Fibroblast of villous mesenchyme (primary cell): Measurements from ENCODE around the gene CRYBA4. TPM values are rescaled to one million over a fixed set of nuclear protein-coding genes. Genes with fewer than 3 reads are reported as not detected.

Experiments used
- DNase-seq: peaks from one replicate; pipeline ENCODE4 v3.0.0-alpha.2; 2010; ENCODE audit warnings: low read depth
- H3K4me3 ChIP-seq: 2 replicates; pipeline ENCODE4 v1.5.1; 2011; ENCODE audit warnings: low read depth, mild to moderate bottlenecking, low read length
- total RNA-seq: library from RNA; depleted of rRNA; stranded (reverse); fragments of >200 nt; gene quantifications from 2 replicates; pipeline ENCODE4 v1.2.3, GENCODE V29; 2012
- TF ChIP-seq, protein P1 (sequence below): IDR thresholded peaks from 2 replicates; pipeline ENCODE4 v1.5.1; 2012; ENCODE audit warnings: low read depth, mild to moderate bottlenecking, low read length; ENCODE audit not compliant: insufficient read depth

The CRYBA4 gene
- total RNA-seq, 1 donor, result not detected

DNA sequence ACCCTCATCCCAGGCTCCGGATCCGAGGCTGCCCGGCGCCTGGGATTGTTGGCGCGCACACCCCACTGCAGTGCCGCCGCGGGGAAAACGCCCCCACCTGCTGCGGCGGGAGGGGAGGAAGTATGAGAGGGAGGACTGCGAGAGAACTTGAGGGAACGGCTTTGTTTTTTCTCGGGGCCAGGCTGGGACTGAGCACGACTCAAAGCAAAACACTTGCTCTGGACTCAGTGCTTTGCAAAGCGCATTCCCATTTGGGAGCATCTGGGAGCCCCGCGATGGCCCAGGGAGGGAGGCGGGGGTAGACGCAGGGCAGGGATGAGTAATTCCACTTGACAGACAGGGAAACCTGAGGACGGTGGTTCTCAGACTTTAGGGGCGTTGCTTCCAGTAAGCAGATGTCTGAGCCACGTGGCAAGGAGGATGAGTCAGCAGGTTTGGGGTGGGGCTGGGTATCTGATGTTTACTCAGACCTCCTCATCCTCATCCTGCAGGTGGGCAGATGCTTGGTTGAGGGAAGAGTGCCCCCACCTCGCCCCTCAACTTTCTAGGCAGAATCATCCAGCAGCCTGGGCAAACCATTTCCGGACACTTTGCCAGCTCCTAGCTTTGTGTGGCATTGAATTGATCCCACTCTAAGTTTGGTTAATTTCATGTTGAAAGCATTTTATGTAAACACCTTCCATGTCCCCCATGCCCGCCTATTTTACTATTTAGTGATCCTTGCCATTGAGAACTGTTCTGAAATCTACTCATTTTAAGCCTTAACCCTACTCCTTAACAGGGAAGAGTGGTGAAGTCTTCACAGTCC is 37.1 kb downstream of the CRYBA4 start:
- peak; percentile 92 for DNase-seq
- TF ChIP-seq, protein P1, sequence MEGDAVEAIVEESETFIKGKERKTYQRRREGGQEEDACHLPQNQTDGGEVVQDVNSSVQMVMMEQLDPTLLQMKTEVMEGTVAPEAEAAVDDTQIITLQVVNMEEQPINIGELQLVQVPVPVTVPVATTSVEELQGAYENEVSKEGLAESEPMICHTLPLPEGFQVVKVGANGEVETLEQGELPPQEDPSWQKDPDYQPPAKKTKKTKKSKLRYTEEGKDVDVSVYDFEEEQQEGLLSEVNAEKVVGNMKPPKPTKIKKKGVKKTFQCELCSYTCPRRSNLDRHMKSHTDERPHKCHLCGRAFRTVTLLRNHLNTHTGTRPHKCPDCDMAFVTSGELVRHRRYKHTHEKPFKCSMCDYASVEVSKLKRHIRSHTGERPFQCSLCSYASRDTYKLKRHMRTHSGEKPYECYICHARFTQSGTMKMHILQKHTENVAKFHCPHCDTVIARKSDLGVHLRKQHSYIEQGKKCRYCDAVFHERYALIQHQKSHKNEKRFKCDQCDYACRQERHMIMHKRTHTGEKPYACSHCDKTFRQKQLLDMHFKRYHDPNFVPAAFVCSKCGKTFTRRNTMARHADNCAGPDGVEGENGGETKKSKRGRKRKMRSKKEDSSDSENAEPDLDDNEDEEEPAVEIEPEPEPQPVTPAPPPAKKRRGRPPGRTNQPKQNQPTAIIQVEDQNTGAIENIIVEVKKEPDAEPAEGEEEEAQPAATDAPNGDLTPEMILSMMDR, result no peak
- peak overlapping the region; percentile 42 for H3K4me3 ChIP-seq

DNA sequence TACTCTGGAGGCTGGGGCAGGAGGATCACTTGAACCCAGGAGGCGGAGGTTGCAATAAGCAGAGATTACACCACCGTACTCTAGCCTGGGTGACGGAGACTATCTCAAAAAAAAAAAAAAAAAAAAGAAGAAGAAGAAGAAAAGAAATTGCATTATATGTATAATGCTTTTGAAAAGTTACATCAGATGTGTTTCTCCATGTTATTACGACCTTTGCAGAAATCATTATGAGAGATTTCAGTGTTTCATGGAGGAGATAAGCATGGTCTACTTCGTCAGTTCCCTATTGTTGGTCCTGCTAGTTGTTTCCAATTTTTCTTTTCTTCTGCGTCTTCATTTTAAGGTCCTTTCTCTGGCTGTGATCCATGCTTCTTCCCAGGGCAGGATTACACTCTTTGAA is 38.6 kb downstream of the CRYBA4 start:
- TF ChIP-seq, protein P1, result no peak

DNA sequence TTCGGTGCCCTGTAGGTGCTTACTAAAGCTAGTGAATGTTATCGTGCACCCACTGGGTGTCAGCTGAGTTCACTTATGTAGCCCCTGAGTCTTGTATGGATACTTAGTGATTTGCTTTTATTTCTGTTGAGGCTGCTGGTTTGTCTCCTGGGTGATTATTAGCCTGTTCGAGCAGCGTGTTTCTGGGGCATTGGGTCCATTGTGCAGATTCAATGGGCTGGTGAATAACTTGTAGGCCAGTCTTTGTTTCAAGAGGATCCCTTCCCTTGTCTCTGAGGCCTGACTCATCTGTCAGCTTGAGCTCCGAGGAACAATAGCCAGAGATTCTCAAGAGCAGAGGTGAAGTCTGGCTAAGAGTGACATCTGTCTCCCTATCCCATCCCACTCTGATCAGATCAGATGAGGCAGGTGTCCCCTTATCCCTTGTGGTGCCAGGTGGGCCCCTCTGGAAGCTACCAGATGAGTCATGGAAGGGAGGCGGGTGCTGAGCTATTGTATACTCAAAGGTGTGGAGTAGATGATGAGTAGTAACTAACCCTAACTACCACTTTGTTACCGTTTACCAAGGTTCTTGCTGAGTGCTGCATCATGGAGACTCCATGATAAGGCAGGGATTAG is 39.3 kb downstream of the CRYBA4 start:
- TF ChIP-seq, protein P1, result no peak
- no peak for DNase-seq

More for the DNA sequence above, 38.6 kb downstream of the CRYBA4 start:
- no peak for DNase-seq
- H3K4me3 ChIP-seq, result no peak overlapping the region

DNA sequence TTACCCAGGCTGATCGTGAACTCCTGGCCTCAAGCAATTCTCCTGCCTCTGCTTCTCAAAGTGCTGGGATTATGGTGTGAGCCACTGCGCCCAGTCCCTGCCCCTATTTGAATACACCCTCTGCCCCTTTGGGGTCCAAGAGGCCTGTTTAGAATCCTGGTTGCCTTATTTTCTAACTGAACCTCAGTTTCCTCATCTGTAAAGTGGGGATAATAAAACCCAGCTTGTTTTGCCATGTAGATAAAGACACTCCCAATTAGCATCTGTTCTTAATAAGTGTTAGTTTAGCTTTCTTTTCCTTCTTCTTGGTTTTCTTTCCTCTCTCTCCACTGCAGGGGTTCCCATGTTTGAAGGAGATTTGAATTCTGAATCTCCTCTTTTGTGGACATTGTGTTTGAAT is 40.4 kb downstream of the CRYBA4 start:
- no peak for DNase-seq
- TF ChIP-seq, protein P1, result no peak

More for the DNA sequence above, 39.3 kb downstream of the CRYBA4 start:
- no peak overlapping the region for H3K4me3 ChIP-seq

DNA sequence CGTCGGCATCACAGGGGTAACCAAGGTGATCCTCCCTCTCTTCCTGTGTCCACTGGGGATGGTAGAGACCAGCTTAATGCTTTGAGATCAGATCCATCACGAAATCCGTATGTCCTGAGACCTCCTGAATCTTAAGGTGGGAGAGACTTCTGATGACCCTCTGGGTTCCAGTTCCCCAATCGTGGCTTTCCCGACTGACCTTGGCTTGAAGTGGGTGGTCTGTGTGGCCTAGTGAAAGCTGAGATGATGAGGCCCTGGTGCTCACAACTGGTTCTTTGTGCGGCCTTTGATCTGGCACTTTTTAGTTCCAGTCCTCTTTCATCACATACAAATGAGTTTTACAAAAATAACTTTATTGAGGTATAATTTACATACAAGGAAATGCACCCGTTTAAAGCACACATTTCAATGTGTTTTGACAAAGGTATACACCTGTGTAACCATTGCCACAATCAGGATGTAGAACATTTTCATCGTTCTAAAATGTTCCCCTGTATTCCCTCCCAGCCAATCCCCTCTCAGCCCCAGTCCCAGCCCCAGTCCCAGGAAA is 41.7 kb downstream of the CRYBA4 start:
- DNase-seq, result no peak
- H3K4me3 ChIP-seq, result no peak overlapping the region
- TF ChIP-seq, protein P1, result no peak

More for the DNA sequence above, 40.4 kb downstream of the CRYBA4 start:
- no peak overlapping the region for H3K4me3 ChIP-seq

DNA sequence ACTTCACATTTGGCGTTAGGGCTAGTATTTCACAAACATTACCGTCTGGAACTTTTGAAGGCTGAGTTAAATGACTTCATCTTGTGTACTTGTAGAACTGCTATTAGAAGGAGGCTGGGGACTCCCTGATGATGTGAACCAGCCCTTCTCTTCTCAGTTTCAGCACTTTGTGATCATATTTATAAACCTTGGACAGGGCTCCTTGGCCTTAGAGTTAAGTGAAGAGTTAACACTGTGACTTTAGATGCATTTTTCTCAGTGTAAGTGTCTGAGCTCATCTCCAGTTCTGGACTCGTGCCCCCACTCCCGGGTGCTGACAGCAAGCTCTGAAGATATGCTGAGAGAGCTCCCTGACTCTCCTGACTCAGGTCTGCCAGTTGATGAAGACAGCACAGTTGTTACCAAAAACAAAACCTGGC is 44.1 kb downstream of the CRYBA4 start:
- no peak overlapping the region for H3K4me3 ChIP-seq
- no peak for DNase-seq
- TF ChIP-seq, protein P1, result no peak
